DMS 273 (cell line): ENCODE measurements around the gene ELOA.

Source experiments
- DNase-seq: peaks from one replicate; lab custom pipeline; 2025; ENCODE audit not compliant: unreplicated experiment; lab: John Stamatoyannopoulos, UW

Gene ELOA

GRCh38 chr1:23736437-23737134 is 6.7 kb upstream of the ELOA start:
- DNase-seq, result no peak

GRCh38 chr1:23741609-23742008 is 1.7 kb upstream of the ELOA start:
- DNase-seq, result no peak

GRCh38 chr1:23742670-23743286 is 493 bp upstream of the ELOA start:
- DNase-seq, result no peak

GRCh38 chr1:23745515-23745914 is 2.2 kb downstream of the ELOA start:
- DNase-seq, result peak; percentile 83

GRCh38 chr1:23748016-23748415 is 4.7 kb downstream of the ELOA start:
- DNase-seq, result no peak

GRCh38 chr1:23751050-23751814 is 8.0 kb downstream of the ELOA start:
- peak; percentile 76 for DNase-seq

GRCh38 chr1:23751815-23752200 is 8.5 kb downstream of the ELOA start:
- no peak for DNase-seq

GRCh38 chr1:23752909-23753308 is 9.6 kb downstream of the ELOA start:
- no peak for DNase-seq

GRCh38 chr1:23756676-23757075 is 13.4 kb downstream of the ELOA start:
- DNase-seq, result no peak

GRCh38 chr1:23757812-23758211 is 14.5 kb downstream of the ELOA start:
- no peak for DNase-seq

GRCh38 chr1:23759277-23759676 is 16.0 kb downstream of the ELOA start:
- DNase-seq, result no peak

- peak; percentile 46 for DNase-seq
Measured at GRCh38 chr1:23763041-23763577, 19.8 kb downstream of the ELOA start.

- no peak for DNase-seq
Measured at GRCh38 chr1:23768733-23769132, 25.5 kb downstream of the ELOA start.

GRCh38 chr1:23772049-23772853 is 29.0 kb downstream of the ELOA start:
- DNase-seq, result peak; percentile 91

- no peak for DNase-seq
Measured at GRCh38 chr1:23772854-23773242, 29.6 kb downstream of the ELOA start.

- peak; percentile 23 for DNase-seq
Measured at GRCh38 chr1:23774174-23774880, 31.1 kb downstream of the ELOA start.

GRCh38 chr1:23776217-23776616 is 32.9 kb downstream of the ELOA start:
- no peak for DNase-seq

- DNase-seq, result peak; percentile 94
Measured at GRCh38 chr1:23777979-23778814, 34.9 kb downstream of the ELOA start, which contains the start of gene PITHD1. Gene PITHD1 (plus strand): TSS chr1:23778418. CDS start chr1:23778516, 98 bp downstream.

GRCh38 chr1:23779826-23780371 is 36.6 kb downstream of the ELOA start:
- no peak for DNase-seq
